GM18907 (cell line): ENCODE measurements around the gene SETDB2.

Source experiments
- ATAC-seq: cut with Tn5 transposase; IDR thresholded peaks from one replicate; pipeline ENCODE4 v1.9.1; 2021; ENCODE audit warnings: mild to moderate bottlenecking, moderate library complexity; ENCODE audit not compliant: unreplicated experiment

The SETDB2 gene

DNA sequence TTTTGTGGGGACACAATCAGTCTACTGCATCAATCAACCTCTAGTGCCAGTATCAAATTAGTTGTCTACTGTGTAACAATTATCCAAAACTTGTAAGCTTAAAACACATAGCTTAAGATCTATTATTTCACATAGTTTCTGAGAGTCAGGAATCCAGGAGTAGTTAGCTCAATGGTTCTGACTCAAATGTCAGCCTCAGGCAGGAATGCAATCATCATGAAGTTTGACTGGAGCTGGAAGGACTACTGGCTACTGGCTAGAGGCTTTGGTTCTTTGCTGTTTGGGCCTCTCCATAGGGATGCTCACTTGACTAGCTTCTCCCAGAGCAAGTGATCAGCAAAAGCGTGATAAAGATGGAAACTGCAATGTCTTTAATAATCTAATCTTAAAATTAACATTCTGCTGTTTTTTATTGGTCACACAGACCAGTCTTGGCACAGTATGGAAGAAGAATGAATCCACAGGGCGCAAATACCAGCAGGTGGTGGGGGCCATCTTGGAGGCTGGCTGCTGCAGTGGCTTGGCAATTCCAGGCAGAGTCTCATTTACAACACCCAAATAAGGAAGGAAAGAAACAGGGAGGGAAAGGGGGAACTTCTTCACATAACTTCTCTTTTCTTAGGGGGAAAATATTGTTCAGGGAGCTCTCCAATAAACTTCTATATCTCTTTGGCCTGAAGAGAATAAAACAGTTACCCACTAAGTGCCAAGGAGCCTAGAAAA, 15.9 kb upstream of the SETDB2 start:
- no peak for ATAC-seq

DNA sequence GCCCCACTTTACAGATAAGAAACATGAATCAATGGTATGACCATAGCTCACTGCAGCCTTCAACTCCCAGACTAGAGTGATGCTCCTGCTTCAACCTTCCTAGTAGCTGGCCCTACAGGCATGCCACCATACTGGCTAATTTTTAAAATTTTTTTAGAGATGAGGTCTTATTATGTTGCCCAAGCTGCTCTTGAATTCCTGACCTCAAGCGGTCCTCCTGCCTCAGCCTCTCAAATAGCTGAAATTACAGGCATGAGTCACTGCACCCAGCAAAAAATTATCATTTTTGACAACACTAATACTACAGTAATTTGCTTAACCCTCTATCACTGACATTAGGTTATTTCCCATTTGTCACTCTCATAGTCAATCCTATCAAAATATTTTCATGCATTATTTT, 15.0 kb upstream of the SETDB2 start:
- no peak for ATAC-seq

DNA sequence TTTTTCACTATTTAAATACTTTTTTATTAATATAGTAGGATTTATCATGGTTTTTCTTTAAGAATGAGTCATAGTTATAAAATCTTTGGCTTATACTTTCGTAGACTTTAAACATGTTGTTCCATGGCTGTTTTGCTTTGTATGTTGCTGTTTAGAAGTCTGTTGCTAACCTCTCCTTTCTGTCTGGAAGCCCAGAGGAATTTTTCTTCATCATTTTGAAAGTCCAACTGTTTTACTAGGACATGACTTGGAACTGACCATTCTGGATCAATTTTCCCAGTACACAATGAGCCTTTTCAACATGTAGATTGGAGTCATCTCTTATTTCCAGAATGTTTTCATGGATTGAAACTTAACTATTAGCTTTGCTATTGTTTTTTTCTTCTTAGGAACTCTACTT, 8.1 kb upstream of the SETDB2 start:
- no peak for ATAC-seq

DNA sequence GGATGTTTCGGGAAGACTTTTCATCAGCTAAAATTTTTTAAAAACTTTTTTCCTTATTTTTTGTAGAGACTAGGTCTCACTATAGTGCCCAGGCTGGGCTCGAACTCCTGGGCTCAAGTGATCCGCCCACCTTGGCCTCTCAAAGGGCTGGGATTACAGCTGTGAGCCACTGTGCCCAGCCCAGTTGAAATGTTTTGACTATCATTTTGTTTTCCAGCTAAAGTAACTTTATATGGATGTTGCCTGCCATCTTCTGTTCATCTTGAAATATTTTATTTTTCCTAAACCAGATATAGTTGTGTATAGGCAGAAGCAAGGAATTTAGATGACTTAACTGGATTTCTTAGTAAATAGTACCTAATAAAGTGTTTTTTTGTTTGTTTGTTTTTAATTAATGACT, 7.2 kb upstream of the SETDB2 start:
- ATAC-seq = no peak

DNA sequence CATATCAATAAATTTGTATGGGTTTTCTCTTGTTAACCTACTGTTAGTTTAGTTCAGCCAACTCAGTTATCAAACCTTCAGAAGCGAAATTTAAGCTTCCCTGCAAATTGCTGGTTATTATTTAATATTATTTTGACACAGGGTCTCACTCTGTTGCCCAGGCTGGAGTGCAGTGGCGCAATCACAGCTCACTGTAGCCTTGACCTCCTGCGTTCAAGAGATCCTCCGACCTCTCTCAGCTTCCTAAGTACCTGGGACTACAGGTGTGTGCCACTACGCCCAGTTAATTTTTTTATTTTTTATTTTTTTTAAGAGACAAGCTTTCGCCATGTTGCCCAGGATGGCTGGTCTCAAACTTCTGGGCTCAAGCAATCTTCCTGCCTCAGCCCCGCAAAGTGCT, 6.4 kb upstream of the SETDB2 start:
- ATAC-seq = no peak

DNA sequence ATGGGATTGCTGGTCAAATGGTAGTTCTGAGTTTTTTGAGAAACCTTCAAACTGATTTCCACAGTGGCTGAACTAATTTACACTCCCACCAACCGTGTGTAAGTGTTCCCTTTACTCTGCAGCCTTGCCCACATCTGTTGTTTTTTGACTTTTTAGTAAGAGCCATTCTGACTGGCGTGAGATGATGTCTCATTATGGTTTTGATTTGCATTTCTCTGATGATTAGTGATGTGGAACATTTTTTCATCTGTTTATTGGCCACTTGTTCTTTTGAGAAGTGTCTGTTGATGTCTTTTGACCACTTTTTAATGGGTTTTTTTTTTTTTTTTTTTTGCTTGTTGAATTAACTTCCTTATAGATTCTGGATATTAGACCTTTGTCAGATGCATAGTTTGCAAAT, 4.5 kb upstream of the SETDB2 start:
- ATAC-seq = no peak

DNA sequence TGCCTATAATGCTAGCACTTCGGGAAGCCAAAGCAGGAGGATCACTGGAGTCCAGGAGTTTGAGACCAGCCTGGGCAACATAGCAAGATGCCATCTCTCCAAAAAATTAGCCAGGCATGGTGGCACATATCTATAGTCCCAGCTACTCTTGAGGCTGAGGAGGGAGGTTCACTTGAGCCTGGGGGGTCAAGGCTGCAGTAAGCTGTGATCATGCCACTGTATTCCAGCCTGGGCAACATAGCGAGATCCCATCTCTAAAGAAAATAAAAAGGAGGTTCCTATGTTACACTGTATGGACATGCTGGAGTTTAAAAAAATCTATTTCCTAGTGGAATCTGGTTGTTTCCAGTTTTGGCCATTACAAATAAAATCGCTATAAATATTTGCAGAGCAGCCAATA, 2.8 kb upstream of the SETDB2 start:
- no peak for ATAC-seq

DNA sequence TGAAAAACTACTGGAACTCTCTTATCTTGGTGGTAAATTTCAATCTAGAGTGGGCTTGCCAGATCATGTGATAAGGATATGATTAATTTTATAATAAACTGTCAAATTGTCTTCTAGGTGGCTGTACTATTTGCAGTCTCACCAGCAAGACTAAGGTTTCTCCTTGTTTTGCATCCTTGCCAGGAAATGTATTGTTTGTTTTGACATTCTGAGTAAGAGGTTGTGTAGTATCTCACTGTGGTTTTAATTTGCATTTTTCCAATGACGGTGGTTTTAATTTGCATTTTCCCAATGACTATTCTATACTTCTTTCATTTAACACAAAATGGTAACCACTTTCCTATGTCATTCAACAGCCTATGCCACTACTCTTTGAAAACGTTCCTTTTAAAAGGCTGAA, 2.2 kb upstream of the SETDB2 start:
- no peak for ATAC-seq

DNA sequence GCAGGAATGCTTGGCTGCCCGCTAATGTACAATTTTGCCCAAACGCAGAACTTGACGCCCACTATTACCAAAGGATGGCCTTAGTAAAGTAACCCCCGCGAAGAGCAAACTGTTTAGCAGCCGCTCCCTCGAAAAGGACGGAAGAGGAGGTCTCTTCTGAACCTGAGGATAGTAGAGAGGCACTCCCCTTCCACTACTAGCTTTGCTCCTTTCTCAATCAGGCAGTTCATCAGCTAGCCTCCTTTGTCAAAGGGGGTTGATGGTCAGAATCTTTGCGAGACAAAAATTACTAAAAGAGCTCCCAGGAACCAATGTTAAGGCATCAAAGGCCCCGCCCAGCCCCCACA, 744 bp upstream of the SETDB2 start:
- ATAC-seq = no peak

DNA sequence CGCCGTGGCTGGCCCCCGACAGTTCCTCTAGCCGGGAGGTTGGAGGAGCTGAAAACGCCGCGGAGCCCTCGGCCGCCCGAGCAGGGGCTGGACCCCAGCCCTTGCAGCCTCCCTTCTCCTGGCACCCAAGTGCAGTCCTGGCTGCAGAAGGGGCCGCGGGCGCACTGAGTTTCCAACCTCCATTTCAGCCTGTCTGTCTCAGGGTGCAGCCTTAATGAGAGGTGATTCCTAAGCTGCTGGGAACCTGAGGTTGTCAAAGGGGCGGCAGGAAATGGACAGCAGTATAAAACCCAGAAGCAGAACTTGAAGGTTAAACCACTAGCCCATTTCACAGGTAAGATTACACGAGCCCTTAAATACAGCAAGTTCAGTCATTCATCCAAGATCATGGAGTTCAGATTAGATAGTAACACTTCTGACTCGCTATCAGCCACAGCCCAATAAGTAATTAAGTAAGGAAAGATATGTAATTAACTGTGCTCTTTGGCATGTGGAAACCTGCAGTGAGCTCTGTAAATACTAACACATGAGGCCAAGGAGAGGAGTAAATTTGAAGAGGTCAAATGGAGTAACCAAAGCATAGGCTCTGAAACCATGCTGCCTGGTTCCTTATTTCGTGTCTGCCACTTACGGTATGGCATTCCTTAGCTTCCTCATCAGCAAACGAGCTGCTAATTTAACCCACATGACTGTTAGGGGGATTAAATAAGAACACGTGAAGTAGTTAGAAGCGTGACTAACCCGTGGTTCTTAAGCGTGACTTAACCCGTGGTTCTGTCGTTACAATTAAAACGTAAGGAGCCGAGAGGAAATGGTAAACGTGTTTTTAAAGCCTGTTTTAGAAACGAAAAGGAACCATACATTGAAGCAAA, 686 bp downstream of the SETDB2 start:
- no peak for ATAC-seq

DNA sequence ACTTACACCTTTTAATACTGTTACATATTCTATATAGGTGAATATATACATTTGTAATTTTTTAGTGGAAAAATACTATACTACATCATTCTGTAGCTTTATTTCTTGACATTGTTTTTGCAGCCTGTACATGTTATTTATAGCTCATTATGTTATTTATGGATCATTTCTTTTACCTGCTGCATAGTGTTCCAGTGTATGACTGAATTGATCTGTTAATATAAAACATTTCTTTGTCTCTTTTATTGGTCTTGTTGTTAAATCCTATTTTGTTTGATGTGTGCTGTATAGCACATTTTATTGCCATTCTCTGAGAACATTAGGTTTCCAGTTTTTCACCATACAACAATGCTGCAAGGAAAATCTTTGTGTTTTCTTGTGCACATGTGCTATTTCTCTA, 2.4 kb downstream of the SETDB2 start:
- ATAC-seq = no peak

DNA sequence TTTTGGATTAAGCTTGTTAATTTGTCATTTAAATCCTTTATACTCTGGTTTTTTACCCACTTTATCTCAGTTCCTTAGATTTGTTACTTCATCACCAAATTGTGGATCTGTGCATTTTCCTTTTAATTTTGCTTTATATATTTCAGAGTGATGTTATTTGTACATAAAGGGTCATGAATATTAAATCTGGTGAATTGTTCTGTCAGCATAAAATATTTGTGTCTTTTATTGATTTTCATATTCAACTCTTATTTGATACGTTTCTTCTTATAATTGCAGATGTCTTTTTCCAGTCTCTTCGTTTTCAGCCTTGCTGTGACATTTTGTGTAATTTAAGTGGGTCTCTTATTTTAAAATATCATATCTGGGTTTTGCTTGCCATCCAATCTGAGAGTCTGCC, 4.7 kb downstream of the SETDB2 start:
- ATAC-seq = no peak

DNA sequence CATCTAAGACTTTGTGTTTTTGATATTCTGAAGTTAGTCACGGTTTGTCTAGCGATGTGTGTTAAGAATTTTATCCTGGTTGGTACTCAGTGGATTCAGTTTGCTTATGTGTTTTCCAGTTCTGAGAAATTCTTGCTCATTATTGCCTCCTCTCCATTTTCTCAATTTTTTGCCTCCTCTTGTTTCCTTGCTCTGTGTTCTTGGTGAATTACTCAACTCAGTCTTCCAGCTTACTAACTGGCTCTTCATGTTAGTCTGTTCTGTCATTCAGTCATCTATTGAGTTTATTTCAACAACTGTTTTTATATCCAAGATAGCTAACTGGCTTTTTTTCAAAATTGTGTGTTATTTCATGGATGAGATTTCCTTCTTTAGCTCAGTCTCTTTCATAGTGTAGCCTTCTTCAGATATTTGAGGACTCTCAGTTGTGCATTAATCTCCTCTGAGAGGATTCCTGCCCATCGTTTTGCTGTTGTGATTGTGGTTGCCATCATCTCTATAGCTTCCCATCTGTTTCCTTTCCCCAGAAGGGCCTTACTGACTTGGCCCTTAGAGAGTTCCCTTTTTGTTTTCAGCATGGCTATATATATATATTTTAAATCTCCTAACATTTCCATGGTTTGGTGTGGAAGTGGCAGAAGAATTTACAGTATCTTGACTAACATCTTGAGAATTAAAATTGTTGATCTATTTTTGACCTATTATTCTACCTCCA, 6.2 kb downstream of the SETDB2 start:
- no peak for ATAC-seq

DNA sequence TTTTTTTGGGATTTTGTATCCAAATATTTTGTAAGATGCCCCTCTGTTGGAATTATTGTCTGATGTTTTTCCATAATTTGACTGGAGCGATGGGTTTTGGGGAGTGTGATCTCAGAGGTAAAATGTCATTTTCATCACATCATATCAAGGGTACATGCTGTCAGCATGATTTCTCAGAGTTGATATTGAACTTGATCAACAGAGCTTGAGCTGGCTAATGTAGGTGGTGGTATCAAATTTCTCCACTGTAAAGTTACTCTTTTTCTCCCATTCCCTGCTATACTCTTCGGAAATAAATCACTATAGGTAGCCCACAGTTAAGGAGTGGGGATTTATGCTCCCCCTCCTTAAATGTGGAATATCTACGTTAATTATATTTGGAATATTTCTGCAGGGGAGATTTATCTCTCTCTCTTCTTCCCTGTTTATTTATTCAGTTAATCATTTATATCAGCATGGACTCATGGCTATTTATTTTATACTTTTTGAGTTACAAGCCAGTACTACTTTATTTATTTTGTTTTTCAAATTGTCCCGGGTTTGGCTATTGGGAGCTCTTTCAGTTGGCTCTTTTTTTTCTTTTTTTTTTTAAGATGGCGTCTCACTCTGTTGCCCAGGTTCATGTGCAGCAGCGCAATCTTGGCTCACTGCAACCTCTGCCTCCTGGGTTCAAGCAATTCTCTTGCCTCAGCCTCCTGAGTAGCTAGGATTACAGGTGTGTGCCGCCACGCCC, 8.8 kb downstream of the SETDB2 start:
- no peak for ATAC-seq

DNA sequence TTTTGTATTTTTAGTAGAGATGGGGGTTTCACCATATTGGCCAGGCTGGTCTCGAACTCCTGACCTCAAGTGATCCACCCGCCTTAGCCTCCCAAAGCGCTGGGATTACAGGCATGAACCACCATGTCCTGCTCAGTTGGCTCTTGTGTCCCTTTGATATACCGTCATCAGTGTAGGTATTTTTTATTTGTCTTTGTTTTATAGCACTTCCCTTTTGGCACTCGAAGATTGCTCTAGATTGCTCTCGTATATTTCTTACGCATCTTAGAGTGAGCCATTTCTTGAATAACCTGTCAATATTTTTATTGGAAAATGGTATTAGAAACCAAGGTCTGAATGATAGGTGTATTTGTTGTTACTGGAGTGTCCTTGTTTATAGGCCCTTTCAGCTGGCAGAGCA, 9.4 kb downstream of the SETDB2 start:
- ATAC-seq = no peak

DNA sequence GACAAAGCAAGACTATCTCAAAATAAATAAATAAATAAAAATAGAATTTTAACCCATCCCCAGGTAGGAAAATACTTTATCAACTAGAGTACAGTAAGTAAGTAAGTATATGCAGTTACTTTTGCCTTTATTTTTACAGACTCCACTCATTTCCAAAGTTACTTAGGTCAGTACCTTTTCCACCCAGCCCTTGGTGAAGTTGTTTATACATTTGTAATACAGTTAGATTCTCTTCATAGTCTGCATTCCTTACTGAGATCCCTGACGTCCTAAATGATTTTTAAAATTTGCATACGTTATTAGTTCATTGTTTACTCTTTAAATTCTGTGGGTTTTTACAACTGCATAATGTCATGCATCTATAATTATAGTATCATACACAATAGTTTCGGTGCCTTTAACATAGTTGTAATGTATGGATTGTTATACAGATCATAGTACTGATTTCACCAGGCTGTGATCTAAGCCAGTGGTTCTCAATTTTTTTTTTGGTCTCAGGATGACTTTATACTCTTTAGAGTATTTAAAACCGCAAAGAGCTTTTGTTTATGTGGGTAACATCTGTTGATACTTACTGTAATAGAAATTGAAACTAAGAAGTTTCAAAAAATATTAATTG, 10.4 kb downstream of the SETDB2 start:
- ATAC-seq = peak; percentile 85

DNA sequence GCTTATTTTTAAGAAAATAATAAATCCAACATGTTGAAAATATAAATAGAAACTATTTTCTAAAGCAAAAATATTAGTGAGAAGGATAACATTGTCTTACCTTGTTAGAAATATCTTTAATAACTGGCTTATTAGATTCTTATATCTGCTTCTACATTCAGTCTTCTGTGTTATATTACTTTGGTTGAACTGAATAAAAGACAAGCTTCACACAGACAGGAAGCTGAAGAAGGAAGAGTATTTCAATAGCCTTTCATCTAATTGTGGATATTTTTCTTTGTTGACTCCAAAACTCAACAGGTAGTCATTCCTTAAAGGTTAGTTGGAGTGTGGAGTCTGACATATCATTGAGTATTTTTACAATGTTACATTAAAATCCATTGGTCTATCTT, 10.9 kb downstream of the SETDB2 start:
- ATAC-seq = peak; percentile 25

DNA sequence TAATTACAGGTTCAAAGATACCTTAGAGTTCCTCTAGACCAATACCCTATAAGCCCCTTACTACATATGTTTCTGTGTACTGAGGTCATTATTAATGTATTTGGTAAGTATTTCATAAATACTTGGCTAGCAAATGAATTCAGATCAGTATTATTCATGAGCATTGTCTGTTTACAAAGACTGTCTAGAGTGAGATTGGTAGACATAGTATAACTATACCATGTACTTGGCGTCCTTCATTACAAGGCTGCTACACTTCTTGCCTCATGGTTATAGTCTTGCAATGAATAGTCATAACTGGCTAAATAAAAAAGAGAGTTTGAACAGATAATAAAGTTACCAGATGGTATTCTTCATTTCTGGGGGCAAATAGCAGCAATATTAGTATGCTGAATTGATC, 12.1 kb downstream of the SETDB2 start:
- no peak for ATAC-seq

DNA sequence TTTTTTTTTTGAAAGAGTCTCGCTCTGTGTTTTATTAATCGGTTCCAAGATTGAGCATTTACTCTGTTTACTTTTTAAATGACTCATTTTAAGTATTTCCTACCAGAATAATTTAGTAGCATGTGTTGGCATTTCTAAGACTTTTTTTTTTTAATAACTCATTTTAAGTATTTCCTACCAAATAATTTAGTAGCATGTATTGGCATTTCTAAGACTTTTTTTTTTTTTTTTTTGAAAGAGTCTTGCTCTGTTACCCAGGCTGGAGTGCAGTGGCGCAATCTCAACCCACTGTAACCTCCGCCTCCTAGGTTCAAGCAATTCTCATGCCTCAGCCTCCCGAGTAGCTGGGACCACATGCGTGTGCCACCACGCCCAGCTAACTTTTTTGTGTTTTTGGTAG, 13.1 kb downstream of the SETDB2 start:
- no peak for ATAC-seq

DNA sequence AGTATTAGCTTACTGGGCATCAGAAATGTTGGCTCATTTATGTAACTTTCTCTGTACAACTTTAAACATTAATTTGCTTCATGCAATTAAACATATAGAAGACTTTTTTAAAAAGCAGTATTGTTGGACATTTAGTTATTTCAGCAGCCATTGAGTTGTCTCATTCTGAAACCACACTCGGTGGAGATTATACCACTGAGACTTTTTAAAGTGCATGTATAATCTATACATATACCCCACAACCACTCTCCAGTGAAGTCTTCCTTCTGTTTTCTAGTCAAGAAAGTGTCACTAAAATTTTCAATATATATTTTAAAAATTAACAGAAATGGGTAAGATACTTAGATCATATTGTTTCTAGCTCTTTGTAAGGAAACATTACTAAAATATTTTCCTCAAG, 15.5 kb downstream of the SETDB2 start:
- ATAC-seq = peak; percentile 39

DNA sequence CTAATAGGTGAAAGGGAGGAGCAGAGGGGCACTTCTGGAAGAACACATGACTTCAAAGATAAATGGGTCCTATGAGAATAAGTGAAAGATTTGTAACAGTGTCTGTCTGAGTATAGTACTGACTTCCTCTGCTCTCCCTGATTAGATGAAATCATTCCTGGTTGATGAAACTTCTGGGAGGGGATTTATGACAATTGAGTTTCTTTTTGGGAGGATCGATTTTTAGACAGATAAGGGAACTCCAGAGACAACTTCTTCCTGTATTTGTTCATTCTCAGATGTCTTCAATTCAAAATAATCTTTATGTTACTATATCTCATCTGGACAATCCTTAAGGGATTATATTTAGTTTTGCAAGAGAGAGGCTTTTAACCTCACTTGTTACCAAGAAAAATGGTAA, 20.0 kb downstream of the SETDB2 start:
- no peak for ATAC-seq
